Keratinocyte (primary cell): ENCODE measurements around the gene DNAJB4. TPM values are rescaled to one million over a fixed set of nuclear protein-coding genes. Genes with fewer than 3 reads are reported as not detected.

ENCODE experiments used
- DNase-seq: peaks from one replicate; pipeline ENCODE4 v3.0.0-alpha.2; 2011; ENCODE audit warnings: low read depth, missing footprints, low spot score
- FAIRE-seq: peaks from 2 replicates; lab custom pipeline; 2011; peaks lifted over from hg19 to GRCh38; lab: Jason Lieb, UNC
- H2AFZ ChIP-seq: 2 replicates; pipeline ENCODE4 v1.6.0; 2012; ENCODE audit warnings: low read length, control low read depth, inconsistent platforms; ENCODE audit not compliant: control insufficient read depth
- H3K27ac ChIP-seq: 2 replicates; pipeline ENCODE4 v1.5.1; 2011; ENCODE audit warnings: low read length; ENCODE audit not compliant: control insufficient read depth, insufficient read depth
- H3K27me3 ChIP-seq: 3 replicates; pipeline ENCODE4 v1.6.0; 2011; ENCODE audit warnings: low read length; ENCODE audit not compliant: control insufficient read depth, insufficient read depth; ENCODE audit errors: extremely low read depth
- H3K36me3 ChIP-seq, 2 experiments: 2 replicates in 1 of 2; 3 replicates in 1 of 2; pipeline ENCODE4 v1.5.1; 2011; ENCODE audit warnings: low read length in 2 of 2, mild to moderate bottlenecking in 1 of 2; ENCODE audit not compliant: control insufficient read depth in 2 of 2, insufficient read depth in 2 of 2; ENCODE audit errors: extremely low read depth in 1 of 2
- H3K4me1 ChIP-seq: 3 replicates; pipeline ENCODE4 v1.5.1; 2011; ENCODE audit warnings: low read length; ENCODE audit not compliant: control insufficient read depth, insufficient read depth; ENCODE audit errors: extremely low read depth
- H3K4me2 ChIP-seq: 3 replicates; pipeline ENCODE4 v1.6.0; 2011; ENCODE audit warnings: low read depth, low read length; ENCODE audit not compliant: control insufficient read depth, insufficient read depth; ENCODE audit errors: extremely low read depth
- H3K4me3 ChIP-seq, 3 experiments: fragments of 200-600 bp in 1 of 3; sonication (generic) in 1 of 3; 2 replicates in 2 of 3; 3 replicates in 1 of 3; pipeline ENCODE4 v1.5.1; 2011 to 2016; ENCODE audit warnings: low read length in 3 of 3, mild to moderate bottlenecking in 3 of 3, control low read depth in 2 of 3, inconsistent platforms in 1 of 3, low read depth in 1 of 3, mixed read lengths in 1 of 3, mixed run types in 1 of 3, moderate library complexity in 1 of 3; ENCODE audit not compliant: control insufficient read depth in 2 of 3, insufficient read depth in 2 of 3; ENCODE audit errors: extremely low read depth in 1 of 3
- H3K79me2 ChIP-seq: 2 replicates; pipeline ENCODE4 v1.6.0; 2012; ENCODE audit warnings: low read length; ENCODE audit not compliant: control insufficient read depth, insufficient read depth
- H3K9ac ChIP-seq: 3 replicates; pipeline ENCODE4 v1.6.0; 2011; ENCODE audit warnings: low read length; ENCODE audit not compliant: control insufficient read depth, insufficient read depth; ENCODE audit errors: extremely low read depth
- H3K9me1 ChIP-seq: 3 replicates; pipeline ENCODE4 v1.6.0; 2011; ENCODE audit warnings: low read length; ENCODE audit not compliant: control insufficient read depth, insufficient read depth; ENCODE audit errors: extremely low read depth
- H3K9me3 ChIP-seq: 2 replicates; pipeline ENCODE4 v1.5.1; 2012; ENCODE audit warnings: low read depth, low read length; ENCODE audit not compliant: control insufficient read depth
- H4K20me1 ChIP-seq: 3 replicates; pipeline ENCODE4 v1.6.0; 2011; ENCODE audit warnings: low read length; ENCODE audit not compliant: control insufficient read depth, insufficient read depth; ENCODE audit errors: extremely low read depth
- EZH2 ChIP-seq: IDR thresholded peaks from one replicate; pipeline ENCODE4 v1.6.1; 2012; ENCODE audit warnings: inconsistent platforms, mild to moderate bottlenecking, low read length, moderate library complexity
- dilution Hi-C: fragments of 300-500 bp; cut with MboI; formaldehyde crosslinking; loops from one replicate; pipeline ENCODE4 v1.7.0; 2020; ENCODE audit warnings: low sequenced_read_pairs; ENCODE audit not compliant: extremely low pct_ligation_motif_present
- polyA plus RNA-seq, 5 experiments: library from polyadenylated mRNA; depleted of rRNA in 3 of 5; stranded (reverse) in 3 of 5; stranded (forward) in 1 of 5; unstranded in 1 of 5; fragments of >200 nt; gene quantifications; 1 replicate in 1 of 5; 2 replicates in 3 of 5; 3 replicates in 1 of 5; pipeline versions ENCODE4 v1.2.1 to v1.2.3, GENCODE V29; 2011 to 2012; ENCODE audit warnings: missing spikeins in 2 of 5, low read depth in 1 of 5, low replicate concordance in 1 of 5
- TF ChIP-seq, protein P1 (sequence below), 3 experiments: IDR thresholded peaks in 1 of 3; conservative IDR thresholded peaks in 1 of 3; optimal IDR thresholded peaks in 1 of 3; 2 replicates in 2 of 3; 3 replicates in 1 of 3; pipeline versions ENCODE3 to v1.5.1; 2011; ENCODE audit warnings: low read length in 3 of 3, mild to moderate bottlenecking in 3 of 3, moderate library complexity in 2 of 3, control low read depth in 1 of 3, inconsistent platforms in 1 of 3; ENCODE audit not compliant: insufficient read depth in 2 of 3; ENCODE audit errors: extremely low read depth in 1 of 3

Gene DNAJB4
- polyA plus RNA-seq, 1 donor (not counting 4 experiments of a cell fraction or from before 2014, with no cell fraction given): 30.9 TPM

- no peaks in the 10 kb centered on the region for H3K9me3 ChIP-seq
- H3K27ac ChIP-seq: no peak overlapping the region
- FAIRE-seq (no peak), DNase-seq (no peak)
- H2AFZ ChIP-seq: no peak overlapping the region
- H3K4me2 ChIP-seq: no peak overlapping the region
- no peak overlapping the region for H3K4me3 ChIP-seq
- no peaks in the 10 kb centered on the region for H3K79me2 ChIP-seq
- H4K20me1 ChIP-seq: no peaks in the 10 kb centered on the region
- H3K9me1 ChIP-seq: no peaks in the 10 kb centered on the region
- peaks cover 17% of the 10 kb centered on the region for H3K27me3 ChIP-seq
- H3K4me1 ChIP-seq: peaks cover 7% of the 10 kb centered on the region
- no peaks in the 10 kb centered on the region for H3K36me3 ChIP-seq
- dilution Hi-C loops: no loop called here
- H3K9ac ChIP-seq: no peak overlapping the region
- no peak for TF ChIP-seq EZH2
- TF ChIP-seq, protein P1, sequence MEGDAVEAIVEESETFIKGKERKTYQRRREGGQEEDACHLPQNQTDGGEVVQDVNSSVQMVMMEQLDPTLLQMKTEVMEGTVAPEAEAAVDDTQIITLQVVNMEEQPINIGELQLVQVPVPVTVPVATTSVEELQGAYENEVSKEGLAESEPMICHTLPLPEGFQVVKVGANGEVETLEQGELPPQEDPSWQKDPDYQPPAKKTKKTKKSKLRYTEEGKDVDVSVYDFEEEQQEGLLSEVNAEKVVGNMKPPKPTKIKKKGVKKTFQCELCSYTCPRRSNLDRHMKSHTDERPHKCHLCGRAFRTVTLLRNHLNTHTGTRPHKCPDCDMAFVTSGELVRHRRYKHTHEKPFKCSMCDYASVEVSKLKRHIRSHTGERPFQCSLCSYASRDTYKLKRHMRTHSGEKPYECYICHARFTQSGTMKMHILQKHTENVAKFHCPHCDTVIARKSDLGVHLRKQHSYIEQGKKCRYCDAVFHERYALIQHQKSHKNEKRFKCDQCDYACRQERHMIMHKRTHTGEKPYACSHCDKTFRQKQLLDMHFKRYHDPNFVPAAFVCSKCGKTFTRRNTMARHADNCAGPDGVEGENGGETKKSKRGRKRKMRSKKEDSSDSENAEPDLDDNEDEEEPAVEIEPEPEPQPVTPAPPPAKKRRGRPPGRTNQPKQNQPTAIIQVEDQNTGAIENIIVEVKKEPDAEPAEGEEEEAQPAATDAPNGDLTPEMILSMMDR (optimal IDR thresholded peaks at IDR 0.05 in 1 of 3, IDR thresholded peaks at IDR 0.05 in 1 of 3, conservative IDR thresholded peaks at IDR 0.05 in 1 of 3; ENCODE audit: extremely low read depth in 1 of 3, insufficient read depth in 2 of 3, low read length in 3 of 3): no peak
Observed at GRCh38 chr1:78043436-78043835, 38.7 kb downstream of the DNAJB4 start.

DNA sequence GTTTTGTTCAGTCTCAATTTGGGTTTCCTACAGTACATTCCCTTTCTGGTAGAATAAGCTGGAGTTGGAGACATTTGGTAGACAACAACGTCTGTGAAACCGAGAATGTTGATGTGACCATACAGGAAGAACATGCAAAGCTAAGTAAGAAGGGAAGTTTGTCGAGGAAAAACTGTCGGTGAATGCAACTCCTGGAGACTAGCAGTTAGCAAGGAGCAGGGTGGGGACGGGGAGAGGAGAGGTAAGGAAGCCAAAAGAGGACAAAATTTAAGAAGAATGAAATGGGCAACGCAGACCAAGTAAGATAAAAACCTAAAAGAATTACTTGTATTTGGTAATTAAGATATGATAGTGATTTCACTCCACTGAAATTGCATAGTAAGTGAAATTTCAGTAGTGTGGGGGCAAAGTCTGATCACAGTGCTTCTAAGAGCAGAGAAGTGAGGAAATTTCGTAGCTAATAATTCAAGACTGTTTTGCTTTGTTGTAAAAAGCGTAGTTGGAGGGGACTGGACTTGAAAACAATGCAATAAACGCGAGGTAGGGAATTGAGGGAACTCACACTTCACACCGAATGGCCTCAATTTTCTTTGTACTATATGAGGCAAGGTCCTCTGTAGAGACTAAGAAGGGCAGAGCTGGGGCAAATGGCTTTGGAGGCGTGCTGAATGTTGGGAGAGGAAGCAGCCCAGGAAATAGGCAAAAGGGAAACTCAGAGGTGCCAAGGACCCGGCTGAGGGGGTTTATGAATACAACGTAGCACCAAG, 40.2 kb downstream of the DNAJB4 start:
- H3K4me3 ChIP-seq: no peak overlapping the region
- FAIRE-seq (no peak), DNase-seq (no peak)
- peaks cover 17% of the 10 kb centered on the region for H3K27me3 ChIP-seq
- peaks cover 7% of the 10 kb centered on the region for H3K4me1 ChIP-seq
- dilution Hi-C loops: no loop called here
- TF ChIP-seq, protein P1 (optimal IDR thresholded peaks at IDR 0.05 in 1 of 3, IDR thresholded peaks at IDR 0.05 in 1 of 3, conservative IDR thresholded peaks at IDR 0.05 in 1 of 3; ENCODE audit: extremely low read depth in 1 of 3, insufficient read depth in 2 of 3, low read length in 3 of 3): no peak
- TF ChIP-seq EZH2: no peak
- H3K9me3 ChIP-seq: no peaks in the 10 kb centered on the region
- no peaks in the 10 kb centered on the region for H3K9me1 ChIP-seq
- H4K20me1 ChIP-seq: no peaks in the 10 kb centered on the region
- no peaks in the 10 kb centered on the region for H3K36me3 ChIP-seq
- no peak overlapping the region for H2AFZ ChIP-seq
- no peaks in the 10 kb centered on the region for H3K79me2 ChIP-seq
- H3K4me2 ChIP-seq: no peak overlapping the region
- no peak overlapping the region for H3K27ac ChIP-seq
- H3K9ac ChIP-seq: no peak overlapping the region
